Adrenal gland (tissue), 5 donors: ENCODE data around the gene ZBTB45.

Experiments used
- CTCF ChIP-seq, 6 experiments: fragments of 450-650 bp in 4 of 6; fragments of 200-600 bp in 2 of 6; sonication (generic) in 1 of 6; IDR thresholded peaks; 1 replicate in 5 of 6; 2 replicates in 1 of 6; pipeline versions ENCODE4 v1.5.1 to v1.8.0; 2016 to 2021; ENCODE audit warnings: antibody characterized with exemption in 6 of 6, mild to moderate bottlenecking in 2 of 6, moderate library complexity in 1 of 6
- POLR2A ChIP-seq, 2 donors: fragments of 450-650 bp; IDR thresholded peaks; one replicate each; pipeline ENCODE4 v1.6.1; 2017; ENCODE audit warnings: antibody characterized with exemption in 2 of 2, mild to moderate bottlenecking in 2 of 2, moderate library complexity in 1 of 2
- donor health status: DM: no; HTN: no; CAD: no.

GRCh38 chr19:58559275-58560006, 39.8 kb upstream of the ZBTB45 start:
- TF ChIP-seq POLR2A (IDR thresholded peaks at IDR 0.05), result peak; percentile 54 to 82
- TF ChIP-seq CTCF (IDR thresholded peaks at IDR 0.05), result no peak
